GM12878 (cell line): ENCODE data around the gene CYP3A4. TPM values are rescaled to one million over a fixed set of nuclear protein-coding genes. Genes with fewer than 3 reads are reported as not detected.

Experiments used
- ATAC-seq: fragments of 200-7000 bp; cut with Tn5 transposase; 3 replicates; pipeline ENCODE4 v1.9.1; 2020; ENCODE audit warnings: mild to moderate bottlenecking, moderate library complexity
- BruUV-seq: library from RNA; stranded (reverse); fragments of 400-500 nt; replicated peaks from 2 replicates; lab custom pipeline; 2021; lab: Mats Ljungman, UMichigan
- CTCF ChIA-PET: fragments of 300-600 bp; sonication (Branson Sonifier 250); formaldehyde crosslinking; extraction: SDS; loops from one replicate; lab custom pipeline; 2021; ENCODE audit warnings: inconsistent platforms; lab: Yijun Ruan, JAX
- POLR2A ChIA-PET: fragments of 350-600 bp; formaldehyde crosslinking; extraction: SDS; loops from one replicate; lab custom pipeline; 2021; ENCODE audit warnings: inconsistent platforms; lab: Charles Lee
- RAD21 ChIA-PET: fragments of 300-600 bp; sonication (Branson Sonifier 250); formaldehyde crosslinking; loops from one replicate; lab custom pipeline; 2023; ENCODE audit warnings: antibody characterized with exemption; ENCODE audit not compliant: unreplicated experiment; lab: Charles Lee
- SMC1A ChIA-PET: fragments of 300-600 bp; sonication (Branson Sonifier 250); formaldehyde crosslinking; loops from one replicate; lab custom pipeline; 2023; ENCODE audit not compliant: unreplicated experiment, uncharacterized antibody; lab: Charles Lee
- DNase-seq: peaks from one replicate; pipeline ENCODE4 v3.0.0-alpha.2; 2011; ENCODE audit warnings: low read depth, low spot score
- FAIRE-seq: peaks from 3 replicates; lab custom pipeline; 2011; peaks lifted over from hg19 to GRCh38; lab: Jason Lieb, UNC
- H2AFZ ChIP-seq: 2 replicates; pipeline ENCODE4 v1.6.0; 2011; ENCODE audit warnings: low read depth, low read length, control low read depth; ENCODE audit not compliant: control insufficient read depth
- H3K27ac ChIP-seq: 2 replicates; pipeline ENCODE4 v1.5.1; 2011; ENCODE audit warnings: control low read depth; ENCODE audit not compliant: control insufficient read depth, insufficient read depth
- H3K27me3 ChIP-seq, 2 experiments: replicated peaks in 1 of 2; 2 replicates each; pipeline versions ENCODE4 v1.6.0 to v1.6.1; 2011; ENCODE audit warnings: low read length in 1 of 2; ENCODE audit not compliant: control insufficient read depth in 2 of 2, insufficient read depth in 2 of 2
- H3K36me3 ChIP-seq, 2 experiments: 2 replicates each; pipeline ENCODE4 v1.5.1; 2011; ENCODE audit warnings: low read length in 1 of 2; ENCODE audit not compliant: control insufficient read depth in 2 of 2, insufficient read depth in 2 of 2
- H3K4me1 ChIP-seq: 2 replicates; pipeline ENCODE4 v1.6.1; 2011; ENCODE audit warnings: mild to moderate bottlenecking, low read length, moderate library complexity, mixed read lengths; ENCODE audit not compliant: control insufficient read depth, insufficient read depth
- H3K4me2 ChIP-seq: 2 replicates; pipeline ENCODE4 v1.6.0; 2011; ENCODE audit warnings: control low read depth; ENCODE audit not compliant: control insufficient read depth, insufficient read depth
- H3K4me3 ChIP-seq: fragments of 200-600 bp; sonication (generic); 2 replicates; pipeline ENCODE4 v1.5.1; 2016
- H3K79me2 ChIP-seq: 2 replicates; pipeline ENCODE4 v1.6.0; 2011; ENCODE audit warnings: low read length; ENCODE audit not compliant: control insufficient read depth, insufficient read depth
- H3K9ac ChIP-seq: 2 replicates; pipeline ENCODE4 v1.8.0; 2011; ENCODE audit warnings: low read length, control low read depth, mixed read lengths; ENCODE audit not compliant: control insufficient read depth, insufficient read depth
- H3K9me3 ChIP-seq: replicated peaks from 3 replicates; pipeline ENCODE4 v1.5.1; 2011; ENCODE audit warnings: mild to moderate bottlenecking, low read length; ENCODE audit not compliant: control insufficient read depth, insufficient read depth
- H4K20me1 ChIP-seq: 2 replicates; pipeline ENCODE4 v1.6.0; 2011; ENCODE audit not compliant: control insufficient read depth, insufficient read depth
- BMI1 ChIP-seq: fragments of 450-650 bp; IDR thresholded peaks from 2 replicates; pipeline ENCODE4 v1.6.1; 2016; ENCODE audit warnings: mild to moderate bottlenecking, moderate library complexity, borderline replicate concordance
- CBX5 ChIP-seq: sonication (generic); IDR thresholded peaks from 2 replicates; pipeline ENCODE4 v1.6.1; 2016; ENCODE audit warnings: low read depth, moderate library complexity, mild to moderate bottlenecking, inconsistent platforms
- CHD1 ChIP-seq: IDR thresholded peaks from 2 replicates; pipeline ENCODE4 v1.6.1; 2012; ENCODE audit warnings: low read depth, low read length, improper control_type of control experiment
- CHD2 ChIP-seq: IDR thresholded peaks from 2 replicates; pipeline ENCODE4 v1.6.1; 2011; ENCODE audit warnings: low read depth, low read length, improper control_type of control experiment, borderline replicate concordance
- HDGF ChIP-seq: fragments of 450-650 bp; IDR thresholded peaks from 2 replicates; pipeline ENCODE4 v1.6.1; 2016; ENCODE audit warnings: antibody characterized with exemption
- JUND ChIP-seq: IDR thresholded peaks from 2 replicates; pipeline ENCODE4 v1.6.1; 2012; ENCODE audit warnings: low read depth, mild to moderate bottlenecking, low read length, improper control_type of control experiment, moderate library complexity
- MYB ChIP-seq: fragments of 150-350 bp; IDR thresholded peaks from 2 replicates; pipeline ENCODE4 v1.6.1; 2014; ENCODE audit warnings: mild to moderate bottlenecking, low read depth, low read length, borderline replicate concordance
- NFXL1 ChIP-seq: fragments of 450-650 bp; IDR thresholded peaks from 2 replicates; pipeline ENCODE4 v1.6.1; 2017; ENCODE audit warnings: antibody characterized with exemption, mild to moderate bottlenecking, borderline replicate concordance
- POLR2AphosphoS5 ChIP-seq: IDR thresholded peaks from 2 replicates; pipeline ENCODE4 v1.6.1; 2011; ENCODE audit warnings: mild to moderate bottlenecking, low read length, inconsistent platforms
- RFX5 ChIP-seq: IDR thresholded peaks from 2 replicates; pipeline ENCODE4 v1.6.1; 2011; ENCODE audit warnings: low read depth, low read length, improper control_type of control experiment
- STAT1 ChIP-seq: fragments of 450-650 bp; conservative IDR thresholded peaks from 2 replicates; pipeline ENCODE4 v1.6.1; 2014; ENCODE audit warnings: antibody characterized with exemption, mild to moderate bottlenecking
- ZNF217 ChIP-seq: fragments of 450-650 bp; IDR thresholded peaks from 2 replicates; pipeline ENCODE4 v1.6.1; 2017; ENCODE audit warnings: antibody characterized with exemption, mild to moderate bottlenecking
- ZSCAN29 ChIP-seq: fragments of 450-650 bp; IDR thresholded peaks from 2 replicates; pipeline ENCODE4 v1.6.1; 2017; ENCODE audit warnings: mild to moderate bottlenecking, moderate library complexity
- WGBS: methylation state at CpG from one replicate; pipeline ENCODE4 v1.1.6; 2016; ENCODE audit warnings: low lambda C conversion rate; ENCODE audit not compliant: insufficient replicate concordance, insufficient coverage; ENCODE audit errors: missing lambda C conversion rate; 5-methylcytosine and 5-hydroxymethylcytosine counted together
- in situ Hi-C: fragments of 300-500 bp; cut with MboI; formaldehyde crosslinking; loops from 9 replicates; pipeline ENCODE4 v1.14.3; 2018; ENCODE audit warnings: mixed read lengths
- intact Hi-C: fragments of 100-400 bp; cut with micrococcal nuclease; formaldehyde crosslinking; loops from one replicate; pipeline ENCODE4 v1.14.2; 2022; ENCODE audit not compliant: unreplicated experiment
- polyA plus RNA-seq, 11 experiments: library from polyadenylated mRNA; depleted of rRNA in 4 of 11; unstranded in 6 of 11; stranded (reverse) in 5 of 11; fragments of >200 nt; fragmentation: Nextera tagmentation in 4 of 11; fragmentation: Illumina TruSeq in 1 of 11; extraction: Ambion mirVana in 4 of 11; extraction: Trizol in 1 of 11; gene quantifications; 1 replicate in 1 of 11; 2 replicates in 10 of 11; pipeline versions ENCODE4 v1.2.1 to v1.2.3, GENCODE V29; 2011 to 2016; ENCODE audit warnings: inconsistent platforms in 2 of 11, missing spikeins in 2 of 11, low read depth in 1 of 11
- total RNA-seq, 4 experiments: library from RNA; depleted of rRNA in 3 of 4; stranded (reverse); fragments of >200 nt in 3 of 4; fragmentation: Illumina TruSeq in 1 of 4; extraction: Trizol in 1 of 4; gene quantifications; 2 replicates each; pipeline versions ENCODE4 v1.2.1 to v1.2.3, GENCODE V29; 2013 to 2021
- TF ChIP-seq, protein P1 (sequence below): fragments of 450-650 bp; IDR thresholded peaks from 2 replicates; pipeline ENCODE4 v1.6.1; 2016; ENCODE audit warnings: mild to moderate bottlenecking
- TF ChIP-seq, protein P2 (sequence below), 3 experiments: IDR thresholded peaks in 2 of 3; conservative IDR thresholded peaks in 1 of 3; 2 replicates each; pipeline ENCODE4 v1.5.1; 2011; ENCODE audit warnings: low read depth in 3 of 3, low read length in 3 of 3, mild to moderate bottlenecking in 3 of 3, control low read depth in 2 of 3, moderate library complexity in 2 of 3, inconsistent platforms in 1 of 3, mixed read lengths in 1 of 3; ENCODE audit not compliant: control insufficient read depth in 2 of 3, insufficient read depth in 1 of 3; ENCODE audit errors: extremely low read depth in 1 of 3

CYP3A4 gene
- total and polyA plus RNA-seq, 10 of the 15 experiments (the other 5 are each of a cell fraction or from before 2014, with no cell fraction given), result 0.02 to 0.21 (median 0.04) TPM; not detected in 7

DNA sequence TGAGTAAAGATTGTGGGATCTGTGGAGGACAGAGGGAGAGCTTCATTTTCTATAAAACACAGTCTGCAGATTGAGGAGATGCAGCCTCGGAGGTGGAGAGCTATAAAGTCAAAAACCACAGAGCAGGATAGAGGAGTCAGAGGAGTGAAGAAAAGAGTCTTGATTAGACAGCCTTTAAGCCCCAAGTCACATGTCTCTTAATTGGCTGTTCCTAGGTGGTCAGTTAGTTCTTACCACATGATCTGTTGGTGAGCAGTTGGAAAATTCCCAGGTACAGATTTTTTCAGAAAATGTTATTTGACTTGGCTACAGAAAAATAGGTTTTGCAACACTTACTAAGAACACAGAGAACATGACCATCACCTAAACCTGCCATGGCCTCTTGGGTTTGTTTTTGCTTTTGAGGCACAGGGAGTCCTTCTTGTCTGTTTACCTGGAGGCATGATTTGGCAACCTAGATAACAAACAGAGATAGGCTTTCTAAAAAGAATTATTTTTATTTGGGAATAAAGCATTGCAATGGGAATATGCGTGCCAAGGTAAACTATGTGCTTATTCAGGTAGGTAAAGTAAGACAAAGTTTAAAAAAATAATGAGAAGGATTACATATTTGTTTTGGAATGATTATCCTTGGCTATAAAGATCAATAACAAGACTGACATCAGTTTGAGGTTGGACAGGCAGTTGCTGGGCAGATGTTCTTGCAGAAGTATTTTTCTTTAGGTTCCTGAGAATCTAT, 43.2 kb upstream of the CYP3A4 start:
- DNase-seq, result no peak
- ChIA-PET POLR2A (no interaction called here), RAD21 (no interaction called here), CTCF (no interaction called here), SMC1A (no interaction called here)
- Histone ChIP-seq H3K4me3 (no peak overlapping the region), H3K27me3 (no peaks in the 10 kb centered on the region), H2AFZ (no peak overlapping the region), H3K36me3 (no peaks in the 10 kb centered on the region), H3K9me3 (no peaks in the 10 kb centered on the region; the same call in 2 of the 3 replicates), H3K79me2 (no peaks in the 10 kb centered on the region), H4K20me1 (no peaks in the 10 kb centered on the region), H3K9ac (no peak overlapping the region), H3K4me1 (no peaks in the 10 kb centered on the region), H3K27ac (no peak overlapping the region), H3K4me2 (no peak overlapping the region)
- in situ Hi-C loops (no loop called here), intact Hi-C loops (no loop called here)
- no peak for FAIRE-seq
- WGBS, result 23% methylated on average over 2 of the region's 2 CpGs
- ATAC-seq, result no peak
- no TSS peak for BruUV-seq
- TF ChIP-seq ZSCAN29 (no peak), BMI1 (no peak), MYB (no peak), CHD2 (no peak)

DNA sequence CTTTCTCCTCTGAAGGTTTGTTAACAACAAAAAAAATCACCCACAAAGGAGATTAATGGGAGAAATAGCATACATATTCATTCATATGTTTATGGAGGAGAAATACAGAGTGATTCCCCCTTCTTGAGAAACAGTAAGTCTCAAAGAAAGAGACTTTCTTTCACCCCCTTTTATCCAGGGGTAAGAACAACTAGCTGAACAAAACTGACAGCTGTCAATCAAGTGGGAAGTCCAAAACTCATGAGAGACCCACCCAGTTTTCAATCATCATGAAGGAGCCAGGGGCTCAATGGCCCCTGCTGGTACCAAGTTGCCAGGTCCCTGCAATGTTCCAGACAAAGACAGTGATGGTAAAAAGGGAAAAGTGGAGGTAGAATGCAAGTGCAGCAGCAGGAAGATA, 41.9 kb upstream of the CYP3A4 start:
- Histone ChIP-seq H3K4me3 (no peak overlapping the region), H3K9ac (no peak overlapping the region), H2AFZ (no peak overlapping the region), H3K4me2 (no peak overlapping the region), H3K9me3 (no peaks in the 10 kb centered on the region; the same call in 2 of the 3 replicates), H3K27me3 (no peaks in the 10 kb centered on the region), H3K36me3 (no peaks in the 10 kb centered on the region), H3K79me2 (no peaks in the 10 kb centered on the region), H4K20me1 (no peaks in the 10 kb centered on the region), H3K27ac (no peak overlapping the region), H3K4me1 (no peaks in the 10 kb centered on the region)
- CTCF ChIA-PET, result no interaction called here
- no peak for DNase-seq
- RAD21 ChIA-PET, result no interaction called here
- no peak for FAIRE-seq
- BruUV-seq, result no TSS peak
- SMC1A ChIA-PET, result no interaction called here
- in situ Hi-C loops (no loop called here), intact Hi-C loops (no loop called here)
- no peak for ATAC-seq
- POLR2A ChIA-PET, result no interaction called here
- TF ChIP-seq, protein P1, sequence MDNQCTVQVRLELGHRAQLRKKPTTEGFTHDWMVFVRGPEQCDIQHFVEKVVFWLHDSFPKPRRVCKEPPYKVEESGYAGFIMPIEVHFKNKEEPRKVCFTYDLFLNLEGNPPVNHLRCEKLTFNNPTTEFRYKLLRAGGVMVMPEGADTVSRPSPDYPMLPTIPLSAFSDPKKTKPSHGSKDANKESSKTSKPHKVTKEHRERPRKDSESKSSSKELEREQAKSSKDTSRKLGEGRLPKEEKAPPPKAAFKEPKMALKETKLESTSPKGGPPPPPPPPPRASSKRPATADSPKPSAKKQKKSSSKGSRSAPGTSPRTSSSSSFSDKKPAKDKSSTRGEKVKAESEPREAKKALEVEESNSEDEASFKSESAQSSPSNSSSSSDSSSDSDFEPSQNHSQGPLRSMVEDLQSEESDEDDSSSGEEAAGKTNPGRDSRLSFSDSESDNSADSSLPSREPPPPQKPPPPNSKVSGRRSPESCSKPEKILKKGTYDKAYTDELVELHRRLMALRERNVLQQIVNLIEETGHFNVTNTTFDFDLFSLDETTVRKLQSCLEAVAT, result no peak
- TF ChIP-seq POLR2AphosphoS5 (no peak), ZNF217 (no peak), CHD2 (no peak), JUND (no peak), HDGF (no peak), RFX5 (no peak), CHD1 (no peak), CBX5 (no peak), STAT1 (no peak), NFXL1 (no peak)
- TF ChIP-seq, protein P2, sequence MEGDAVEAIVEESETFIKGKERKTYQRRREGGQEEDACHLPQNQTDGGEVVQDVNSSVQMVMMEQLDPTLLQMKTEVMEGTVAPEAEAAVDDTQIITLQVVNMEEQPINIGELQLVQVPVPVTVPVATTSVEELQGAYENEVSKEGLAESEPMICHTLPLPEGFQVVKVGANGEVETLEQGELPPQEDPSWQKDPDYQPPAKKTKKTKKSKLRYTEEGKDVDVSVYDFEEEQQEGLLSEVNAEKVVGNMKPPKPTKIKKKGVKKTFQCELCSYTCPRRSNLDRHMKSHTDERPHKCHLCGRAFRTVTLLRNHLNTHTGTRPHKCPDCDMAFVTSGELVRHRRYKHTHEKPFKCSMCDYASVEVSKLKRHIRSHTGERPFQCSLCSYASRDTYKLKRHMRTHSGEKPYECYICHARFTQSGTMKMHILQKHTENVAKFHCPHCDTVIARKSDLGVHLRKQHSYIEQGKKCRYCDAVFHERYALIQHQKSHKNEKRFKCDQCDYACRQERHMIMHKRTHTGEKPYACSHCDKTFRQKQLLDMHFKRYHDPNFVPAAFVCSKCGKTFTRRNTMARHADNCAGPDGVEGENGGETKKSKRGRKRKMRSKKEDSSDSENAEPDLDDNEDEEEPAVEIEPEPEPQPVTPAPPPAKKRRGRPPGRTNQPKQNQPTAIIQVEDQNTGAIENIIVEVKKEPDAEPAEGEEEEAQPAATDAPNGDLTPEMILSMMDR (IDR thresholded peaks at IDR 0.05 in 2 of 3, conservative IDR thresholded peaks at IDR 0.05 in 1 of 3; ENCODE audit: control insufficient read depth in 2 of 3, extremely low read depth in 1 of 3, insufficient read depth in 1 of 3, low read depth in 3 of 3, low read length in 3 of 3), result no peak
